HG03432 (cell line): Measurements from ENCODE around the gene PRDX1.
"Not testable (repeated sequence)": the region's sequence is repeated elsewhere in the genome, so short reads cannot be mapped to it uniquely, and the experiment has no call there.

Experiments
- ATAC-seq: cut with Tn5 transposase; IDR thresholded peaks from one replicate; pipeline ENCODE4 v1.9.1; 2021; ENCODE audit warnings: mild to moderate bottlenecking, moderate library complexity; ENCODE audit not compliant: unreplicated experiment

Gene PRDX1

GRCh38 chr1:45536886-45537285, 15.2 kb upstream of the PRDX1 start:
- ATAC-seq: no peak

DNA sequence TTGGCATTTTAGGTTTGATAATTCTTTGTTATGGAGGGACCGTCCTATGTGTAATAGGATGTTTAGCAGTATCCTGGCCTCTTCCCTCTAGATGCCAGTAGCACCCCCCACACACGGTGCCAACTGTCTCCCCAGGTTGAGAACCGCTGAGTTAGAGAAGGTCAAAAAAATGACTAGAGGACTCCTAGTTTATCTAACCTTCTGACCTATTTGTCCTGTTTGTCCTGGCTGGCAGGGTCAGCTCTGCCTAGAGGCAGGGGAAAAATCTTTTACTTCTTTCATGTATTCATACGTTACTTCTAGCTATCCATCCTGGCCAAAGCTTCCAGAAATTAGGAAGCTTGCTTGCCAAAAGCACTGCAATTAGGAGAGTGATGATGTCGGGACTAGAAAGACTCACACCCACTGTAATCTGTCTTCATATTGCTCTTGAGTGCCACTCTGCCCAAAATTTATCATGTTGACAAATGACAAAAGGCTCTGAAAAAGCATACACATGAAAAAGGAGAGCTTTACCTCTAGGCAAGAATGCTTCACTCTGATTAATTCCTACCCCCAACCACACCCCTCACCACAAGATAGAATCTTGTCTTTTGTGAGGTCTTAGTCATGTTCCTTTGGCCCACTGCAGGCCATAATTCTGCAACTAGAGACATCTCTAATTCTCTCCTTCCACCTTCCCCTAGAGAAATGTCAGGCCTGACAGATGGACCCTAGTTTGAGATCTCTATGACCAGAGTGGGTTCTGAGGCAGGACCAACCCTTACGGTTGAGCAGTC, 14.5 kb upstream of the PRDX1 start:
- no peak for ATAC-seq

GRCh38 chr1:45531873-45532272, 10.2 kb upstream of the PRDX1 start:
- ATAC-seq: no peak

- no peak for ATAC-seq
Observed at GRCh38 chr1:45530632-45531135, 9.0 kb upstream of the PRDX1 start.

GRCh38 chr1:45526135-45526644, 4.5 kb upstream of the PRDX1 start:
- ATAC-seq: no peak

DNA sequence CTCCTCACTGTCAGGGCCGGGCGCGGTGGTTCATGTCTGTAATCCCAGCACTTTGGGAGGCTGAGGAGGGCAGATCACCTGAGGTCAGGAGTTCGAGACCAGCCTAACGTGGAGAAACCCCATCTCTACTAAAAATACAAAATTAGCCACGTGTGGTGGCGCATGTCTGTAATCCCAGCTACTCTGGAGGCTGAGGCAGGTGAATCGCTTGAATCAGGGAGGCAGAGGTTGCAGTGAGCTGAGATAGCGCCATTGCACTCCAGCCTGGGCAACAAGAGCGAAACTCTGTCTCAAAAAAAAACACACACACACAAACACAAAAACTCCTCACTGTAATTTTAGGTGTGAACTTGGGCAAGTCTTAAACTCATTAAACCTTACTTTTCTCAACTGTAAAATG, 2.3 kb upstream of the PRDX1 start:
- ATAC-seq: not testable (repeated sequence)

DNA sequence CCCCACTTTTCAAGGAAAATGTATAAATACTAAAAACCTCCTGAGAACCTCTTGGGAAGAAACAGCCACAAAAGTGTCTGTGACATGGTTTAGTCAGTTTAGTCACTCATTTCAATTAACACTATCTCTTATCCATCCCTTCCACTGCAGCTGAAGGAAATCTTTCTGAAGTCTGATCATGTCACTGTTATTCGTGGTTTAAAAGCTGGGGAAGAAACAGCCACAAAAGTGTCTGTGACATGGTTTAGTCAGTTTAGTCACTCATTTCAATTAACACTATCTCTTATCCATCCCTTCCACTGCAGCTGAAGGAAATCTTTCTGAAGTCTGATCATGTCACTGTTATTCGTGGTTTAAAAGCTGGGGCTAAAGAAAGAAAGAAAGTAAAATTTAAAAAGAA, 1.8 kb upstream of the PRDX1 start:
- ATAC-seq: not testable (repeated sequence)

DNA sequence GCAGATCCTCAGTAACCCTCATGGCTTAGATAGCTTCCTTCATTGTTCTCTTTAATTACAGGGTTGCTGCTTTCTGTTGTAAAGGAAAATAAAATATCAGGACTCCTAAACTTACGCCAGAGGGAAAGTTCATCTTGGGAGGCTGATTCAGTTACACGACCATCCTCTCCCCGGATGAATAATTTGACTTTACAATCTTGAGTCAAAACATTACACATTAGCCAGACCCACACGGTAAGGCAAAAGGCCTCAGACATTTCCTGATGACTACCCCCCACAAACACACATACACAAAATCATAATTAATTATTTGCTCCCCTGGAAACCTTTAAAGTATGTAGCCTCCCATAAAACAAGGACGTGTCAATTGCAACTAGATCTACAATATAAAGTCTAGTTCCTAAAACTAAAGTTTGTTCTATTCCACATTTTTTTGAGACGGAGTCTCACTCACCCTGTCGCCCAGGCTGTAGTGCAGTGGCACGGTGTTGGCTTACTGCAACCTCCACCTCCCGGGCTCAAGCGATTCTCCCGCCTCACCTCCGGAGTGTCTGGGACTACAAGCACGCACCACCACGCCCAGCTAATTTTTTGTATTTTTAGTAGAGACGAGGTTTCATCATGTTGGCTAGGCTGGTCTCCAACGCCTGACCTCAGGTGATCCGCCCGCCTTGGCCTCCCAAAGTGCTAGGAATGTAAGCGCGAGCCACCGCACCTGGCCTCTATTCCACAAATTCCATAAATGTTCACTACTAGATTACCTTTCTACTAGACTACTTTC, 830 bp upstream of the PRDX1 start:
- no peak for ATAC-seq

- ATAC-seq: not testable (repeated sequence)
Observed at GRCh38 chr1:45519774-45520173, 1.9 kb downstream of the PRDX1 start.

DNA sequence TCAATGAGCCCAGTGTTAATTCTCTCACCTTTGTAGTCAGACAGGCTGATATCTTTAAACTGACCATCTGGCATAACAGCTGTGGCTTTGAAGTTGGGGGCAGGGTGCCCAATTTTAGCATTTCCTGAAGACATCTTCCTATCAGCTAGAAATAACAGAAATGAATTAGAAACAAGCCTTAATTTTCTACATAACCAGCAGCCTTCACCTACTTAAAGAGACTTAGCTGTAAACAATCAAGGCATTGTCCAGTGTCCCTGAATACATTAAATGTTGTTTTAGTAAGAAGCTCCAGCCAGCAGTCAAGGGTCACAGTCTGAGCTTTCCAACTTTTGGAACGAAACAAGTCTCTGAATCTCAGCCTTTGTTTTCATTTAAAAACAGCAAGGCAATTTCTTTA, 2.8 kb downstream of the PRDX1 start:
- ATAC-seq: no peak

DNA sequence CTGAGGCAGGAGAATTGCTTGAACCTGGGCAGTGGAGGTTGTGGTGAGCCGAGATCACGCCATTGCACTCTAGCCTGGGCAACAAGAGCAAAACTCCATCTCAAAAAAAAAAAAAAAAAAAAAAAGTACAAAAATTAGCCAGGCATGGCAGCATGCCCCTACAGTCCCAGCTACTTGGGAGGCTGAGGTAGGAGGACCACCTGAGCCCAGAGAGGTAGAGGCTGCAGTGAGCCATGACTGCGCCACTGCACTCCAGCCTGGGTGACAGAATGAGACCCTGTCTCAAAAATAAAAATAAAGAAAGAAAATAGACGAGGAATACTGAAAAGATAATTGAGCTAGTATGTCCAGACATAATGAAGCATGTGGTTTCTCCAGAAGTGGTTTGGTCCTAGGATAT, 3.3 kb downstream of the PRDX1 start:
- not testable (repeated sequence) for ATAC-seq

DNA sequence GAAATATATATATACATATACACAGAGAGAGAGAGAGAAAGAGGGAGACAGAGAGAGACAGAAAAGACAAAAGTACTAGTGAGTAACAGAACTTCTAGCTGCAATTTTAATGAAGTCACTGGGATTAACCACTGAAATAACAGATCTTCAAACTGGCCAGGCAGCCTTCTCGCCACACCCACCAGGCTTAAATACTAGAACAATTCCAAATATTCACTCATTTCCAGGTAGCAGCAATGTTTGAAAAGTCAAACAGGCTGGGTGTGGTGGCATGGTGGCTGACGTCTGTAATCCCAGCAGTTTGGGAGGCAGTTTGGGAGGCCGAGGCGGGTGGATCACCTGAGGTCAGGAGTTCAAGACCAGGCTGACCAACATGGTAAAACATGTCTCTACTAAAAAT, 5.2 kb downstream of the PRDX1 start:
- ATAC-seq: no peak

GRCh38 chr1:45516036-45516435, 5.6 kb downstream of the PRDX1 start:
- ATAC-seq: no peak

- not testable (repeated sequence) for ATAC-seq
Observed at GRCh38 chr1:45513532-45514260, 8.0 kb downstream of the PRDX1 start.

- ATAC-seq: no peak
Observed at GRCh38 chr1:45512641-45513054, 9.0 kb downstream of the PRDX1 start.

GRCh38 chr1:45510972-45511527, 10.6 kb downstream of the PRDX1 start:
- ATAC-seq: no peak

DNA sequence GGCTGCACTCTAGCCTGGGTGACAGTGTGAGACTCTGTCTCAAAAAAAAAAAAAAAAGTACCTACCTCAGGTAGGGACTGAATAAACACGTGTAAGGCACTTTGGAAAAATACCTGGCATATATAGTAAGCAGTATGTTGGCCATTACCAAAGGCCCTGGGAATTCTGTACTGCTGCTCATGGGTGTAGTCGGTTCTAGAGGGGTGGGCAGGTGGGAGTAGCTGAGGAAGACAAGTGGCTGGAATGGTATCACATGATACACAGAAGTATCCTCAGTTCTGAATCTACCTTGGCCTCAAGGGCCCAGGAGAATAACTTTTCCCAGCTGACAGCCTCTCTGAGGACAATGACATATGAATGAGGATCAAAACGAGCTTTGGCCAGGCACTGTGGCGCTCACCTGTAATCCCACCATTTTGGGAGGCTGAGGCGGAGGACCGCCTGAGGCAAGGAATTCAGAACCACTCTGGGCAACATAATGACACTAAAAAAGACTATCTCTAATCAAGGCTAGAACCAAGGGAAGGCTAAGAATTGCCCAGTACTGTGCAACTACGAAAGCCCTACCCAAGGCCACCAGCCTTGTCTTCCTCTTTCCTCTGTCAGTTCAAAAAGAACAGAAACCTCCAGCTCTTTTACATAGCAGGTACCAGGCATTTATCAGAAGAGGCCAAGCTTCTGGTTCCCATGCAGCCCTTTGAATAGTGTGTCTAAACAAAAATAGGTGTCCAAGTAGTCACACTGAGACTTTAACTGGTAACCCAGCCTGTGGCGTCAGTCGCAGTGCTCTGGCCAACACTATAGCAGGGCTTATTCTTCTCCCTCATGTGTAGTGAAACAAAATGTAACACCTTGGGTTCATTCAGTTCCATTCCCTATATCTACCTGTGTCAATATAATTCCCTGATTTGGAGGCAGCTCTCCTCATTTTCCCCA, 11.4 kb downstream of the PRDX1 start:
- no peak for ATAC-seq

GRCh38 chr1:45508295-45509151, 13.2 kb downstream of the PRDX1 start:
- no peak for ATAC-seq

DNA sequence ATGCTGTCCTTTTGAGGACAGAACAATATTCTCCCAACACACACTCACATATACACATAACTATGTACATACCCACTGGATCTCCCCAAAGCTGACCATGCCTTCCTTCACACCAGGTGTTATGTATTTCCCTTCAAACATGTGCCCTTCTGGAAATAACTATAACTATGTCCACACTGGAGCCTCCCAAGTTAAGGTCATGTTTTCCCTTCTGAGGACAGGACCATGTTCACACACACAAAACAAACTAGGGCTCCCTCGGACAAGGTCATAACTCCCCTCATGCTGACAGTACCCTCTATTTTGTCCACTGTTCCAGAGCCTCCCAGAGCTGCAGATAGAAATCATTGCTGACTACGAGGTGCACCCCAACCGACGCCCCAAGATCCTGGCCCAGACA, 13.8 kb downstream of the PRDX1 start:
- no peak for ATAC-seq
